Measurements from ENCODE around the gene SLC35C1. TPM values are rescaled to one million over a fixed set of nuclear protein-coding genes. Genes with fewer than 3 reads are reported as not detected.

The SLC35C1 gene
- total and polyA plus RNA-seq, 2 donors (not counting 1 experiment from before 2014, with no cell fraction given), result 4.4 to 12.5 TPM

GRCh38 chr11:45815747-45816146 is 10.8 kb downstream of the SLC35C1 start:
- ChIA-PET POLR2A (no interaction called here), CTCF (interaction anchor here (3.0 kb wide), 1 partner anchor 27 kb away, joined by 13 read pairs; no protein-coding TSS in a partner anchor)
- Histone ChIP-seq H2AFZ (ENCODE audit: insufficient read depth, low read depth, low read length, poor library complexity, severe bottlenecking) (no peak overlapping the region), H3K27me3 (replicated peaks in 1 of 4; ENCODE audit: control extremely low read depth in 1 of 4, control insufficient read depth in 3 of 4, insufficient read depth in 4 of 4, low read length in 3 of 4) (no peaks in the 10 kb centered on the region), H3K79me2 (ENCODE audit: control insufficient read depth, insufficient read depth, low read length) (no peaks in the 10 kb centered on the region), H3K36me3 (replicated peaks in 1 of 2; ENCODE audit: control extremely low read depth in 1 of 2, control insufficient read depth in 1 of 2, extremely low read depth in 1 of 2, insufficient read depth in 2 of 2, low read length in 1 of 2) (peaks cover 0 to 15% of the 10 kb centered on the region in 2 experiments), H3K9ac (ENCODE audit: low read length) (no peak overlapping the region), H3K4me3 (ENCODE audit: control extremely low read depth in 1 of 5, extremely low read depth in 1 of 5, insufficient read depth in 1 of 5, low read depth in 2 of 5, low read length in 4 of 5) (no peak overlapping the region), H4K20me1 (ENCODE audit: control insufficient read depth, insufficient read depth, low read length, poor library complexity, severe bottlenecking) (no peaks in the 10 kb centered on the region), H3K4me1 (ENCODE audit: control insufficient read depth in 2 of 2, insufficient read depth in 2 of 2, low read length in 2 of 2) (peaks cover 19 to 33% of the 10 kb centered on the region in 2 donors), H3K9me3 (ENCODE audit: control extremely low read depth in 1 of 3, control insufficient read depth in 2 of 3, insufficient read depth in 1 of 3, low read length in 2 of 3) (peaks cover 0 to 4% (median 0%) of the 10 kb centered on the region in 3 donors), H3K27ac (ENCODE audit: low read length in 2 of 2) (no peak overlapping the region), H3K4me2 (replicated peaks; ENCODE audit: low read depth, low read length, poor library complexity, severe bottlenecking) (no peak overlapping the region)
- TF ChIP-seq EZH2 (IDR thresholded peaks at IDR 0.05; ENCODE audit: borderline replicate concordance, insufficient read depth, low read depth, low read length, poor library complexity, severe bottlenecking) (no peak), CTCF (IDR thresholded peaks at IDR 0.05) (no peak)
- Mint-ChIP-seq H3K4me1 (peaks cover 35% of the 10 kb centered on the region), H3K27me3 (no peaks in the 10 kb centered on the region), H3K27ac (peak overlapping the region; percentile 68), H3K4me3 (no peak overlapping the region), H3K9me3 (ENCODE audit: insufficient read depth) (no peaks in the 10 kb centered on the region)
- intact Hi-C loops (cut with micrococcal nuclease), result no loop called here
- WGBS (ENCODE audit: insufficient coverage), result 75% methylated on average over 1 of the region's 3 CpGs
- no peak for DNase-seq
- ATAC-seq (ENCODE audit: low read depth), result no peak

GRCh38 chr11:45816614-45817013 is 11.7 kb downstream of the SLC35C1 start:
- no peaks in the 10 kb centered on the region for H3K27me3 Mint-ChIP-seq
- H3K4me1 Mint-ChIP-seq, result peaks cover 35% of the 10 kb centered on the region
- Histone ChIP-seq H3K36me3 (replicated peaks in 1 of 2; ENCODE audit: control extremely low read depth in 1 of 2, control insufficient read depth in 1 of 2, extremely low read depth in 1 of 2, insufficient read depth in 2 of 2, low read length in 1 of 2) (peaks cover 0 to 7% of the 10 kb centered on the region in 2 experiments), H3K9me3 (ENCODE audit: control extremely low read depth in 1 of 3, control insufficient read depth in 2 of 3, insufficient read depth in 1 of 3, low read length in 2 of 3) (peaks cover 0 to 4% (median 0%) of the 10 kb centered on the region in 3 donors), H3K79me2 (ENCODE audit: control insufficient read depth, insufficient read depth, low read length) (no peaks in the 10 kb centered on the region), H3K4me3 (ENCODE audit: control extremely low read depth in 1 of 5, extremely low read depth in 1 of 5, insufficient read depth in 1 of 5, low read depth in 2 of 5, low read length in 4 of 5) (no peak overlapping the region), H3K27ac (ENCODE audit: low read length in 2 of 2) (peak overlapping the region; percentile 49 to 58), H3K4me2 (replicated peaks; ENCODE audit: low read depth, low read length, poor library complexity, severe bottlenecking) (peak overlapping the region; percentile 19), H3K27me3 (replicated peaks in 1 of 4; ENCODE audit: control extremely low read depth in 1 of 4, control insufficient read depth in 3 of 4, insufficient read depth in 4 of 4, low read length in 3 of 4) (no peaks in the 10 kb centered on the region), H2AFZ (ENCODE audit: insufficient read depth, low read depth, low read length, poor library complexity, severe bottlenecking) (no peak overlapping the region), H3K4me1 (ENCODE audit: control insufficient read depth in 2 of 2, insufficient read depth in 2 of 2, low read length in 2 of 2) (peaks cover 19 to 33% of the 10 kb centered on the region in 2 donors), H4K20me1 (ENCODE audit: control insufficient read depth, insufficient read depth, low read length, poor library complexity, severe bottlenecking) (no peaks in the 10 kb centered on the region), H3K9ac (ENCODE audit: low read length) (no peak overlapping the region)
- H3K9me3 Mint-ChIP-seq (ENCODE audit: insufficient read depth), result no peaks in the 10 kb centered on the region
- peak overlapping the region; percentile 12 for H3K4me3 Mint-ChIP-seq
- POLR2A ChIA-PET, result no interaction called here
- CTCF ChIA-PET, result interaction anchor here (0.8 to 3.0 kb wide), 4 partner anchors 12 to 190 kb away, joined by 3 to 13 read pairs (median 8); partner anchors contain the start of gene SLC35C1
- no peak for DNase-seq
- ATAC-seq (ENCODE audit: low read depth), result no peak
- TF ChIP-seq EZH2 (IDR thresholded peaks at IDR 0.05; ENCODE audit: borderline replicate concordance, insufficient read depth, low read depth, low read length, poor library complexity, severe bottlenecking) (no peak), CTCF (IDR thresholded peaks at IDR 0.05) (no peak)
- peak overlapping the region; percentile 91 for H3K27ac Mint-ChIP-seq
- 94% methylated on average over 2 of the region's 3 CpGs for WGBS (ENCODE audit: insufficient coverage)
- intact Hi-C loops (cut with micrococcal nuclease), result loop anchor here (1.0 kb wide), 1 partner anchor 11 kb away; the partner anchor contains the start of gene SLC35C1

All from B cell (primary cell).